Tibial nerve (tissue), 4 donors: Measurements from ENCODE around the gene VSNL1. TPM values are rescaled to one million over a fixed set of nuclear protein-coding genes. Genes with fewer than 3 reads are reported as not detected.

Experiments
- DNase-seq, 2 donors: peaks; one replicate each; pipeline ENCODE4 v3.0.0-alpha.2; 2019; ENCODE audit warnings: low spot score in 2 of 2
- H3K27ac ChIP-seq, 4 donors: fragments of 200-600 bp; sonication (generic) in 3 of 4; one replicate each; pipeline ENCODE4 v1.5.1; 2017 to 2019; ENCODE audit warnings: mild to moderate bottlenecking in 1 of 4
- H3K27me3 ChIP-seq, 2 donors: fragments of 200-600 bp; sonication (generic) in 1 of 2; one replicate each; pipeline versions ENCODE4 v1.5.1 to v1.6.0; 2017 to 2019
- H3K36me3 ChIP-seq, 3 donors: fragments of 200-600 bp; sonication (generic); one replicate each; pipeline ENCODE4 v1.5.1; 2018 to 2019
- H3K4me1 ChIP-seq, 4 donors: fragments of 200-600 bp; sonication (generic) in 3 of 4; one replicate each; pipeline ENCODE4 v1.5.1; 2017 to 2019
- H3K4me3 ChIP-seq, 4 donors: fragments of 200-600 bp; sonication (generic) in 3 of 4; one replicate each; pipeline ENCODE4 v1.5.1; 2017 to 2019; ENCODE audit warnings: mild to moderate bottlenecking in 1 of 4, moderate library complexity in 1 of 4
- H3K9me3 ChIP-seq, 4 donors: fragments of 200-600 bp; sonication (generic) in 3 of 4; one replicate each; pipeline ENCODE4 v1.5.1; 2017 to 2019
- EP300 ChIP-seq, 2 donors: sonication (generic); formaldehyde crosslinking; IDR thresholded peaks; one replicate each; pipeline ENCODE4 v1.6.1; 2017; ENCODE audit warnings: antibody characterized with exemption in 2 of 2, mild to moderate bottlenecking in 1 of 2
- POLR2A ChIP-seq, 2 donors: fragments of 450-650 bp; IDR thresholded peaks; one replicate each; pipeline ENCODE4 v1.6.1; 2017; ENCODE audit warnings: antibody characterized with exemption in 2 of 2, mild to moderate bottlenecking in 2 of 2, moderate library complexity in 2 of 2
- WGBS, 2 donors: methylation state at CpG; one replicate each; pipeline ENCODE4 v1.1.5; 2018; 5-methylcytosine and 5-hydroxymethylcytosine counted together
- total RNA-seq, 4 donors: library from RNA; depleted of rRNA; stranded (reverse); fragments of >200 nt; gene quantifications; one replicate each; pipeline ENCODE4 v1.1.0, GENCODE V29; 2016
- TF ChIP-seq, protein P1 (sequence below), 5 experiments: fragments of 200-600 bp in 3 of 5; fragments of 450-650 bp in 2 of 5; sonication (generic) in 3 of 5; IDR thresholded peaks; one replicate each; pipeline ENCODE4 v1.5.1; 2016 to 2019; ENCODE audit warnings: antibody characterized with exemption in 5 of 5, mild to moderate bottlenecking in 3 of 5, moderate library complexity in 2 of 5

VSNL1 gene
- total RNA-seq, 4 donors from 2014 or later, result 0.63 to 1.2 TPM; not detected in 2

DNA sequence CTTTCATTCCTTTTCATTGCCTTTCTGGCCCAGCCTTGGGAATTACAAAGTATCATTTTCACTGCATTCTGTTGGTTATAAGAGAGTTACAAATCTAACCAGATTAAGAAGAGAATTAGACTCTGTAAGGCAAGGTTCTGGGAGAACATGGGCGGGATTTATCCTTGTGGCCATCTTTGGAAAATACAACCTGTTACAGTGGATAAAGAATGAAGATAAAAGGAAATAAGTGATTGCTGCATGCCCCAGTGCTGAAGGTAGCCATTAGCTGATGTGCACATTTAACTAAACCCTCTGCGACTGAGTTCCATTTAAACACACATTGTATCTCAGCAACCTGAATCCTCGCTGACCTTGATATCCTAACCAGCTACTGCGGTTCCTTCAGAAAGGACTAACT is 119.7 kb downstream of the VSNL1 start:
- H3K27me3 ChIP-seq, result no peaks in the 10 kb centered on the region
- H3K4me1 ChIP-seq, result no peaks in the 10 kb centered on the region
- WGBS, 2 donors, result 97% methylated on average over 3 to 4 of the region's 4 CpGs
- no peak for DNase-seq
- H3K36me3 ChIP-seq, result peaks cover 0 to 33% (median 0%) of the 10 kb centered on the region in 3 donors
- H3K27ac ChIP-seq, result no peak overlapping the region
- H3K9me3 ChIP-seq, result no peaks in the 10 kb centered on the region
- TF ChIP-seq, protein P1, sequence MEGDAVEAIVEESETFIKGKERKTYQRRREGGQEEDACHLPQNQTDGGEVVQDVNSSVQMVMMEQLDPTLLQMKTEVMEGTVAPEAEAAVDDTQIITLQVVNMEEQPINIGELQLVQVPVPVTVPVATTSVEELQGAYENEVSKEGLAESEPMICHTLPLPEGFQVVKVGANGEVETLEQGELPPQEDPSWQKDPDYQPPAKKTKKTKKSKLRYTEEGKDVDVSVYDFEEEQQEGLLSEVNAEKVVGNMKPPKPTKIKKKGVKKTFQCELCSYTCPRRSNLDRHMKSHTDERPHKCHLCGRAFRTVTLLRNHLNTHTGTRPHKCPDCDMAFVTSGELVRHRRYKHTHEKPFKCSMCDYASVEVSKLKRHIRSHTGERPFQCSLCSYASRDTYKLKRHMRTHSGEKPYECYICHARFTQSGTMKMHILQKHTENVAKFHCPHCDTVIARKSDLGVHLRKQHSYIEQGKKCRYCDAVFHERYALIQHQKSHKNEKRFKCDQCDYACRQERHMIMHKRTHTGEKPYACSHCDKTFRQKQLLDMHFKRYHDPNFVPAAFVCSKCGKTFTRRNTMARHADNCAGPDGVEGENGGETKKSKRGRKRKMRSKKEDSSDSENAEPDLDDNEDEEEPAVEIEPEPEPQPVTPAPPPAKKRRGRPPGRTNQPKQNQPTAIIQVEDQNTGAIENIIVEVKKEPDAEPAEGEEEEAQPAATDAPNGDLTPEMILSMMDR (IDR thresholded peaks at IDR 0.05), result no peak
- TF ChIP-seq POLR2A (IDR thresholded peaks at IDR 0.05) (no peak), EP300 (IDR thresholded peaks at IDR 0.05) (no peak)
- no peak overlapping the region for H3K4me3 ChIP-seq

DNA sequence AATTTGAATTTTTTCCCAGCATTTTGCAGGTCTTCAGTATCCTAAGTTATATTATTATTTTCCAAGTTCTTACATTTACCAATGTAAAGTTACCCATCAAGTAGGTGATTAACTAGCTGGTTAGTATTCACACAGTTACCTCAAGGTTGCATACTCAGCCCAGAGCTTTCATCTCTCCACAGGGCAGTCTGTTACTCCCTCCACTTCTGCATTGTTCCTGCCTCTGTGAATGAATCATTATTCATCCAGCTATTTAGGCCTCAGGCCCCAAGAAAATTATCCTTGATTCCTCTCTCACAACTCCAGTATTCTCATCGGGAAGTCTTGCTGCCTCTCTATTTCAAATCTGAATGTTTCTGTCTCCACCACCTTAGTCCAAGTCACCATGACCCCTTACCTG is 121.0 kb downstream of the VSNL1 start:
- DNase-seq, result no peak
- Histone ChIP-seq H3K27me3 (no peaks in the 10 kb centered on the region), H3K9me3 (no peaks in the 10 kb centered on the region), H3K4me1 (no peaks in the 10 kb centered on the region), H3K36me3 (peaks cover 0 to 45% (median 0%) of the 10 kb centered on the region in 3 donors), H3K4me3 (no peak overlapping the region), H3K27ac (no peak overlapping the region)
- TF ChIP-seq EP300 (IDR thresholded peaks at IDR 0.05) (no peak), POLR2A (IDR thresholded peaks at IDR 0.05) (no peak)
- TF ChIP-seq, protein P1 (IDR thresholded peaks at IDR 0.05), result no peak
- WGBS, 2 donors, result 53 to 64% methylated on average over 1 of the region's 1 CpG

DNA sequence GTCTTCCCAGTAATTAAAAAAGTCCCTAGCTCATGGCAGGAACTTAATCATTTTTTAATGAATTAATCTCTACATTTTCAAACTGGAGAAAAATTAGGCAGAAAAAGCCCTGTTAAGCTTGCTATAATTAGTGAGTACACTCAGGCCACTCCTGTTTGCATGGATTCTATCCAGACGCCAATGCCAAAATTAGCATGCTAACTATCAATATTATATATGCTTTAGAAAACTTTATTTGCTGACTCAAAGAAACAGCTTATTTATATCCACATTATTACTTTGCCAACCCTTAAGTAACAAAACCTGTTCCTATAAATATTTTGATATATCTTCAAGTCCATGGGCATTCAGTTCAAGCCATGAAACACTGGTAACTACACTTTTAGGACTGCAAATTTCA is 122.2 kb downstream of the VSNL1 start:
- Histone ChIP-seq H3K36me3 (peaks cover 0 to 51% (median 0%) of the 10 kb centered on the region in 3 donors), H3K9me3 (no peaks in the 10 kb centered on the region), H3K27ac (no peak overlapping the region), H3K4me3 (no peak overlapping the region), H3K27me3 (no peaks in the 10 kb centered on the region), H3K4me1 (no peaks in the 10 kb centered on the region)
- no peak for DNase-seq
- TF ChIP-seq POLR2A (IDR thresholded peaks at IDR 0.05) (no peak), EP300 (IDR thresholded peaks at IDR 0.05) (no peak)
- TF ChIP-seq, protein P1 (IDR thresholded peaks at IDR 0.05), result no peak
- WGBS, 2 donors, result 92 to 97% methylated on average over 1 of the region's 1 CpG

DNA sequence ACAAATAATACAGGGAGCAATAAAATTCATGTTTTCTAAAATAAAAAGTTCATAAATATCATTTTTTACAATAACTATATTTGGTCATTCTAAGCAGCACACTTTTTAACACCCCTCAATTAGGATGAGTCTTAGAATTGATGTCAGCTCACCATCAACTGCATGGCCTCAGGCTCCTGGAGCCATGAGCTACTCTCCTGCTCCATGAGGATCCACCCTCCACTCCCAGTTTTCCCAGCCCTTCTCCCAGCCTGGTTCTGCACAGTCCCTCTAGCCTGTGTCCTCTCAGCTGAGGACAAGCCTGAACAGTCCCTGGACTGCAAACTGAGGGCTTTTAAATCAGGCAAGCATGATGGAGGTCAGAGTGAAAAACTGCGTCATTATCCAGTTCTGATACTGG is 124.0 kb downstream of the VSNL1 start:
- Histone ChIP-seq H3K9me3 (no peaks in the 10 kb centered on the region), H3K4me1 (peaks cover 0 to 4% (median 0%) of the 10 kb centered on the region in 4 donors), H3K27ac (no peak overlapping the region), H3K36me3 (peaks cover 0 to 61% (median 0%) of the 10 kb centered on the region in 3 donors), H3K27me3 (no peaks in the 10 kb centered on the region), H3K4me3 (no peak overlapping the region)
- TF ChIP-seq EP300 (IDR thresholded peaks at IDR 0.05) (no peak), POLR2A (IDR thresholded peaks at IDR 0.05) (no peak)
- TF ChIP-seq, protein P1 (IDR thresholded peaks at IDR 0.05), result no peak
- DNase-seq, result no peak
- WGBS, 2 donors, result 92 to 100% methylated on average over 1 of the region's 1 CpG

DNA sequence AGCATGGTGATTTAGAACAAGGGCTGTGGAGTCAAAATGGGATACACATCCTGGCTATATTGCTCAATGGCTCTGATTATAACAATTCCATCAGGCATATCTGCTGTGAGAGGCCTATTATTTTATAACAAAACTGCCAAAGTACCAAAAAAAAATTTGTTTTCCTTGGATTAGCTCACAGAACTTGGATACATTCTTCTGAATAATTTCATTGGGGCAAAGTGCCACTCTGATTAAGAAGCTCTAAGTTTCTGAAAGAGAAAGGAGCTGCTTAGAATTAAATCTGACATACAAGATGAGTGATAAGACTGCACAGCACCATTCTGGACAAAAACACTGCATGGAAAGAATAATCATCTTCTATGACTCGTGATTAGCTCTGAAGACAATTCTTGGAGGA is 127.4 kb downstream of the VSNL1 start:
- H3K4me3 ChIP-seq, result no peak overlapping the region
- no peak for DNase-seq
- H3K36me3 ChIP-seq, result peaks cover 0 to 52% (median 0%) of the 10 kb centered on the region in 3 donors
- TF ChIP-seq EP300 (IDR thresholded peaks at IDR 0.05) (no peak), POLR2A (IDR thresholded peaks at IDR 0.05) (no peak)
- TF ChIP-seq, protein P1 (IDR thresholded peaks at IDR 0.05), result no peak
- H3K27me3 ChIP-seq, result no peaks in the 10 kb centered on the region
- 34 to 41% methylated on average over 1 of the region's 1 CpG for WGBS, 2 donors
- H3K27ac ChIP-seq, result no peak overlapping the region
- peaks cover 0 to 4% (median 0%) of the 10 kb centered on the region in 4 donors for H3K4me1 ChIP-seq
- no peaks in the 10 kb centered on the region for H3K9me3 ChIP-seq
